Measurements from ENCODE around the gene FHIP2A.

The FHIP2A gene

DNA sequence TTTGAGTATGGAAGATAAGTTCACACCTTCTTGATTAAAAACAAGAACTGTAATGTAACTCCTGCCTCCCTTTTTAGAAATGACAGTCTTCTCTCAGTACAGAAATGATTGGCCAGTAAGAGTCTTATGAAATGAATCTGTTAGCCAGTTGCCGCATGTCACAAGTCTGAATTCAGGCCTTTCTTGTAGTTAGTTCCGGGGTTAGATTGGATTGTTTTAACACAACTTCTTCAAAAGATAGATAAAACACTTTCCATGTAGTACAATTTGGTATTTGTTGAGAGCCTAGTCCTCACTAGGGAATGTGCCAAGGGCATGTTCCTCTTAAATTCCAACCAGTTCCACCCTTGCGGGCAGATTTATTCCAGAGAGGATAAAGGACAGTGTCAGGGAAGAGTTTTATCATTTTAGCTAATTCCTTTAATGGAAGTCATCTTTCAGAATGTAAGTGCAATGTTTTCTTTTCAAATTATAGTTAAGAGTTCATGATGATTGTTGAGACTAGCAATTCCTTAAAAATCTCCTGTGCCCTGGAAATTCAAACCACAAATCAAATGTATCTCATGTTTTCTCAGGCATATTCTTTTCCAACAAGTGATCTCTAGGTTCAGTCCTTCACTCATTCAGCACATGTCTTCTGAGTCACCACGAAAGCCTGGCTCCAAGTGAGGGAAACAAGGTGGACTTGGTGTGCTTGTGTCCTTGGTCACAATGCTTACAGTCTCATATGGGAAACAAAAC is 4.1 kb downstream of the FHIP2A start:
- Histone ChIP-seq H3K4me1 (ENCODE audit: control insufficient read depth, insufficient read depth, low read depth, low read length) (peaks cover 7% of the 10 kb centered on the region), H3K4me3 (ENCODE audit: insufficient read depth in 1 of 2, low read depth in 1 of 2, low read length in 2 of 2) (peak overlapping the region in 1 of 2 experiments; percentile 10), H3K9me3 (ENCODE audit: control insufficient read depth, low read length) (no peaks in the 10 kb centered on the region), H3K14ac (ENCODE audit: low read length in 2 of 2) (no peak overlapping the region), H3K4me2 (ENCODE audit: low read length, poor library complexity, severe bottlenecking) (no peak overlapping the region), H2AK5ac (ENCODE audit: low read length, severe bottlenecking) (no peak overlapping the region), H3K79me1 (replicated peaks; ENCODE audit: low read length, poor library complexity, severe bottlenecking) (no peaks in the 10 kb centered on the region), H2BK12ac (ENCODE audit: low read length in 2 of 2) (no peak overlapping the region), H3K18ac (ENCODE audit: low read depth in 1 of 2, low read length in 2 of 2) (no peak overlapping the region), H4K91ac (ENCODE audit: low read length) (no peak overlapping the region), H3K36me3 (ENCODE audit: control insufficient read depth in 1 of 2, insufficient read depth in 2 of 2, low read depth in 1 of 2, low read length in 2 of 2) (peaks cover 0 to under 1% of the 10 kb centered on the region in 2 experiments), H2BK5ac (ENCODE audit: low read depth, low read length, poor library complexity, severe bottlenecking) (no peak overlapping the region), H2BK15ac (ENCODE audit: low read depth, poor library complexity, severe bottlenecking) (no peak overlapping the region), H2BK120ac (ENCODE audit: low read depth, low read length) (no peak overlapping the region), H3K9ac (ENCODE audit: low read length) (peak overlapping the region; percentile 98), H3K4ac (ENCODE audit: low read depth in 1 of 2, low read length in 2 of 2) (no peak overlapping the region), H3K27me3 (ENCODE audit: control insufficient read depth in 1 of 2, insufficient read depth in 1 of 2, low read length in 2 of 2) (no peaks in the 10 kb centered on the region), H3K27ac (ENCODE audit: low read length, poor library complexity, severe bottlenecking) (peak overlapping the region; percentile 76), H4K8ac (ENCODE audit: low read length) (no peak overlapping the region), H2AFZ (ENCODE audit: low read depth, low read length) (no peak overlapping the region), H3K23ac (ENCODE audit: low read length in 2 of 2) (no peak overlapping the region)
- WGBS, result 60% methylated on average over 1 of the region's 4 CpGs
- DNase-seq, result peak; percentile 75

- Histone ChIP-seq H3K27me3 (ENCODE audit: control insufficient read depth in 1 of 2, insufficient read depth in 1 of 2, low read length in 2 of 2) (no peaks in the 10 kb centered on the region), H3K14ac (ENCODE audit: low read length in 2 of 2) (no peak overlapping the region), H3K18ac (ENCODE audit: low read depth in 1 of 2, low read length in 2 of 2) (no peak overlapping the region), H2AFZ (ENCODE audit: low read depth, low read length) (no peak overlapping the region), H2BK5ac (ENCODE audit: low read depth, low read length, poor library complexity, severe bottlenecking) (no peak overlapping the region), H2AK5ac (ENCODE audit: low read length, severe bottlenecking) (no peak overlapping the region), H2BK120ac (ENCODE audit: low read depth, low read length) (no peak overlapping the region), H3K27ac (ENCODE audit: low read length, poor library complexity, severe bottlenecking) (no peak overlapping the region), H3K9ac (ENCODE audit: low read length) (no peak overlapping the region), H4K91ac (ENCODE audit: low read length) (no peak overlapping the region), H3K9me3 (ENCODE audit: control insufficient read depth, low read length) (no peaks in the 10 kb centered on the region), H3K79me1 (replicated peaks; ENCODE audit: low read length, poor library complexity, severe bottlenecking) (peaks cover 6% of the 10 kb centered on the region), H3K4ac (ENCODE audit: low read depth in 1 of 2, low read length in 2 of 2) (no peak overlapping the region), H2BK15ac (ENCODE audit: low read depth, poor library complexity, severe bottlenecking) (no peak overlapping the region), H3K36me3 (ENCODE audit: control insufficient read depth in 1 of 2, insufficient read depth in 2 of 2, low read depth in 1 of 2, low read length in 2 of 2) (peaks cover 0 to 29% of the 10 kb centered on the region in 2 experiments), H3K4me1 (ENCODE audit: control insufficient read depth, insufficient read depth, low read depth, low read length) (peaks cover 9% of the 10 kb centered on the region), H3K4me3 (ENCODE audit: insufficient read depth in 1 of 2, low read depth in 1 of 2, low read length in 2 of 2) (no peak overlapping the region), H4K8ac (ENCODE audit: low read length) (no peak overlapping the region), H3K23ac (ENCODE audit: low read length in 2 of 2) (no peak overlapping the region), H3K4me2 (ENCODE audit: low read length, poor library complexity, severe bottlenecking) (no peak overlapping the region), H2BK12ac (ENCODE audit: low read length in 2 of 2) (no peak overlapping the region)
- DNase-seq, result no peak
- WGBS, result 97% methylated on average over 4 of the region's 4 CpGs
These were observed 7.8 kb downstream of the FHIP2A start for GRCh38 chr10:114829160-114829909.

- Histone ChIP-seq H3K18ac (ENCODE audit: low read depth in 1 of 2, low read length in 2 of 2) (no peak overlapping the region), H3K4me1 (ENCODE audit: control insufficient read depth, insufficient read depth, low read depth, low read length) (peaks cover 4% of the 10 kb centered on the region), H3K23ac (ENCODE audit: low read length in 2 of 2) (no peak overlapping the region), H3K9ac (ENCODE audit: low read length) (no peak overlapping the region), H3K36me3 (ENCODE audit: control insufficient read depth in 1 of 2, insufficient read depth in 2 of 2, low read depth in 1 of 2, low read length in 2 of 2) (peaks cover 0 to 48% of the 10 kb centered on the region in 2 experiments), H3K79me1 (replicated peaks; ENCODE audit: low read length, poor library complexity, severe bottlenecking) (peaks cover 7% of the 10 kb centered on the region), H4K91ac (ENCODE audit: low read length) (no peak overlapping the region), H2BK120ac (ENCODE audit: low read depth, low read length) (no peak overlapping the region), H2BK15ac (ENCODE audit: low read depth, poor library complexity, severe bottlenecking) (no peak overlapping the region), H3K14ac (ENCODE audit: low read length in 2 of 2) (no peak overlapping the region), H3K27ac (ENCODE audit: low read length, poor library complexity, severe bottlenecking) (no peak overlapping the region), H3K4me3 (ENCODE audit: insufficient read depth in 1 of 2, low read depth in 1 of 2, low read length in 2 of 2) (no peak overlapping the region), H3K9me3 (ENCODE audit: control insufficient read depth, low read length) (no peaks in the 10 kb centered on the region), H3K4me2 (ENCODE audit: low read length, poor library complexity, severe bottlenecking) (no peak overlapping the region), H2BK5ac (ENCODE audit: low read depth, low read length, poor library complexity, severe bottlenecking) (no peak overlapping the region), H2AK5ac (ENCODE audit: low read length, severe bottlenecking) (no peak overlapping the region), H2AFZ (ENCODE audit: low read depth, low read length) (no peak overlapping the region), H2BK12ac (ENCODE audit: low read length in 2 of 2) (no peak overlapping the region), H4K8ac (ENCODE audit: low read length) (no peak overlapping the region), H3K27me3 (ENCODE audit: control insufficient read depth in 1 of 2, insufficient read depth in 1 of 2, low read length in 2 of 2) (no peaks in the 10 kb centered on the region), H3K4ac (ENCODE audit: low read depth in 1 of 2, low read length in 2 of 2) (no peak overlapping the region)
- over 99% methylated on average over 4 of the region's 6 CpGs for WGBS
- DNase-seq, result no peak
These were observed 9.7 kb downstream of the FHIP2A start for GRCh38 chr10:114831186-114831867.

DNA sequence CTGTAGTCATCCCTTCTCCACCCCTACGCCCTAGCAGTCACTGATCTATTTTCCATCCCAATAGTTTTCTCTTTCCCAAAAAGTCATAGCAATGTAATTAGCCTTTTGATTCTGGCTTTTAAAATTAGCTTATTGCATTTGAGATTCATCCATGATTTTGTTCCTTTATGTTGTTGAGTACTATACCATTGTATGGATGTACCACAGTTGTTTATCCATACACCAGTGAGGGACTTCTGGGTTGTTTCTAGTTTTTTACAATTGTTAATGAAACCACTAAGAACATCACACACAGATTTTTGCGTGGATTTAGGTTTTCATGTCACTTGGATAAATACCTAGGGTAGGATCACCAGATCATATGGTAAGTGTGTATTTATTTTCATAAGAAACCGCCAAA is 16.1 kb downstream of the FHIP2A start:
- no peak overlapping the region for H4K91ac ChIP-seq (ENCODE audit: low read length)
- no peak overlapping the region for H4K8ac ChIP-seq (ENCODE audit: low read length)
- H3K27ac ChIP-seq (ENCODE audit: low read length, poor library complexity, severe bottlenecking), result no peak overlapping the region
- H3K14ac ChIP-seq (ENCODE audit: low read length in 2 of 2), result no peak overlapping the region
- no peak overlapping the region for H2AFZ ChIP-seq (ENCODE audit: low read depth, low read length)
- no peak overlapping the region for H3K9ac ChIP-seq (ENCODE audit: low read length)
- DNase-seq, result no peak
- no peak overlapping the region for H3K18ac ChIP-seq (ENCODE audit: low read depth in 1 of 2, low read length in 2 of 2)
- H2BK5ac ChIP-seq (ENCODE audit: low read depth, low read length, poor library complexity, severe bottlenecking), result no peak overlapping the region
- H3K9me3 ChIP-seq (ENCODE audit: control insufficient read depth, low read length), result no peaks in the 10 kb centered on the region
- H3K4ac ChIP-seq (ENCODE audit: low read depth in 1 of 2, low read length in 2 of 2), result no peak overlapping the region
- H3K27me3 ChIP-seq (ENCODE audit: control insufficient read depth in 1 of 2, insufficient read depth in 1 of 2, low read length in 2 of 2), result no peaks in the 10 kb centered on the region
- WGBS, result 97% methylated on average over 3 of the region's 3 CpGs
- no peak overlapping the region for H2BK120ac ChIP-seq (ENCODE audit: low read depth, low read length)
- no peak overlapping the region for H2AK5ac ChIP-seq (ENCODE audit: low read length, severe bottlenecking)
- no peak overlapping the region for H3K4me2 ChIP-seq (ENCODE audit: low read length, poor library complexity, severe bottlenecking)
- H3K36me3 ChIP-seq (ENCODE audit: control insufficient read depth in 1 of 2, insufficient read depth in 2 of 2, low read depth in 1 of 2, low read length in 2 of 2), result peaks cover 19 to 97% of the 10 kb centered on the region in 2 experiments
- no peak overlapping the region for H2BK15ac ChIP-seq (ENCODE audit: low read depth, poor library complexity, severe bottlenecking)
- H3K4me1 ChIP-seq (ENCODE audit: control insufficient read depth, insufficient read depth, low read depth, low read length), result no peaks in the 10 kb centered on the region
- peaks cover 26% of the 10 kb centered on the region for H3K79me1 ChIP-seq (replicated peaks; ENCODE audit: low read length, poor library complexity, severe bottlenecking)
- H3K4me3 ChIP-seq (ENCODE audit: insufficient read depth in 1 of 2, low read depth in 1 of 2, low read length in 2 of 2), result no peak overlapping the region
- no peak overlapping the region for H3K23ac ChIP-seq (ENCODE audit: low read length in 2 of 2)
- H2BK12ac ChIP-seq (ENCODE audit: low read length in 2 of 2), result no peak overlapping the region

All from mesenchymal stem cell (in vitro differentiated cells and primary cell).